ENCODE data around the gene TPM1.

Gene TPM1

DNA sequence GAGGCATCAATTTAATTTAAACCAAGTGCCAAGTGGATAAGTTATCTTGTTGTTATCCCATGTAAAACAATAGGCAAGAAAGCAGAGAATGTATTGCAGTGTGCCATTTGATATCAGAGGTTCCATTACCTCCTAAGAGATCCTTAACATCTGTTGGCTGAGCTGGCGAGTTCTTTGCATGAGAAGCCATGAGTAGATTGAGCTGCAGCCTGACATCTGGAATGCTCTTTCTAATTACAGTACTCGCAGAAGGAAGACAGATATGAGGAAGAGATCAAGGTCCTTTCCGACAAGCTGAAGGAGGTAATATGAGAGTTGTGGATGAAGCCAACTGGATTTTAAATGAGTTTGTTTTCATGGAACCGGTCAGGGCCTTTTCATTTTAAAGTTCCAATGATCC lies 19.4 kb downstream of the TPM1 start:
- TF ChIP-seq, protein P1, sequence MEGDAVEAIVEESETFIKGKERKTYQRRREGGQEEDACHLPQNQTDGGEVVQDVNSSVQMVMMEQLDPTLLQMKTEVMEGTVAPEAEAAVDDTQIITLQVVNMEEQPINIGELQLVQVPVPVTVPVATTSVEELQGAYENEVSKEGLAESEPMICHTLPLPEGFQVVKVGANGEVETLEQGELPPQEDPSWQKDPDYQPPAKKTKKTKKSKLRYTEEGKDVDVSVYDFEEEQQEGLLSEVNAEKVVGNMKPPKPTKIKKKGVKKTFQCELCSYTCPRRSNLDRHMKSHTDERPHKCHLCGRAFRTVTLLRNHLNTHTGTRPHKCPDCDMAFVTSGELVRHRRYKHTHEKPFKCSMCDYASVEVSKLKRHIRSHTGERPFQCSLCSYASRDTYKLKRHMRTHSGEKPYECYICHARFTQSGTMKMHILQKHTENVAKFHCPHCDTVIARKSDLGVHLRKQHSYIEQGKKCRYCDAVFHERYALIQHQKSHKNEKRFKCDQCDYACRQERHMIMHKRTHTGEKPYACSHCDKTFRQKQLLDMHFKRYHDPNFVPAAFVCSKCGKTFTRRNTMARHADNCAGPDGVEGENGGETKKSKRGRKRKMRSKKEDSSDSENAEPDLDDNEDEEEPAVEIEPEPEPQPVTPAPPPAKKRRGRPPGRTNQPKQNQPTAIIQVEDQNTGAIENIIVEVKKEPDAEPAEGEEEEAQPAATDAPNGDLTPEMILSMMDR (IDR thresholded peaks at IDR 0.05): no peak

DNA sequence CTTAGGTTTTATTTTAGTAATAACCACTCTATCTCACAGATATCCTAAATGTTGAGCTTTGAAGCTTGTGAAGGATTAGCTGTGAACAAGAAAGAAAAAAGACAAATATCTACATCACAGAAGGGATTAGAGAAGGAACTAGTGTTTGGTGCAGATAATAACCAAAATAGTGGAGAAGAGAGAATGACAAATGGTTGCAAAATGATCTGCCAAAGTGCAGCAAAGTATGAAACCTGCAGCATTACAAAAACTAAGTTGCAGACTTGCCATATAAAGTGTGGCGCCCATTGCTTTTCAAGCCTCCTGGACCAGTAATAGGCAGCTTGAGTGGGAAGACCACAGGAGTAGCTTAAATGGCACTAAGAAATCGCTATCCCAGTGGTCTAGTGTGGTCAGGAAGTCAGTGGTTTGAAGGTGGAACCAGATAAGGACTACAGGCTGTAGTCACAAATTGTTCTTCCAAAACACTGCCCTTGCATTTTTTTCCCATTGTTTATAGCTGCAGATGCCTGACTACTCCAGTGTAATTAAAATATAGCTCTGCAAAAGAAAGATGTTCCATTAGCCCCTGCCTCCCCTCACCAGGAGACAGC lies 20.7 kb downstream of the TPM1 start:
- TF ChIP-seq, protein P1 (IDR thresholded peaks at IDR 0.05): no peak

DNA sequence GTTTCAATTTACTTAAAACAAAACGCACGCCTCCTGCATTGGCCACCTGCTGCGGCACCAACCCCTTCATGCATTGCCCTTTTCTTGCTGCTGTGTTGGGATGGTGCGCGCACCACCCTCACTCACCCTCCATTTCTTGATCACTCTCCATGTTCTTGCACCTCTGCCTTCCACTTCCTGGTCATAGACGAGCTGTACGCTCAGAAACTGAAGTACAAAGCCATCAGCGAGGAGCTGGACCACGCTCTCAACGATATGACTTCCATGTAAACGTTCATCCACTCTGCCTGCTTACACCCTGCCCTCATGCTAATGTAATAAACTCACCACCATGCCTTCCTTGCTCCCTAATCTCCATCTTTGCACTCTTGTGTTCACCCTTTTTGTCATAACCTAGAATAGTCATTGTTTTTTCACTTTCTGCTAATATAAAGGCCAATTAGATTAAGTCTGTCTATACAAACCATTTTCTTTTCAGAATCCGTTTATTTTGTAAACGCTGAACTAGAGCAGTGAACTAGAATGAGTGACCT lies 21.4 kb downstream of the TPM1 start:
- TF ChIP-seq, protein P1 (IDR thresholded peaks at IDR 0.05): no peak

DNA sequence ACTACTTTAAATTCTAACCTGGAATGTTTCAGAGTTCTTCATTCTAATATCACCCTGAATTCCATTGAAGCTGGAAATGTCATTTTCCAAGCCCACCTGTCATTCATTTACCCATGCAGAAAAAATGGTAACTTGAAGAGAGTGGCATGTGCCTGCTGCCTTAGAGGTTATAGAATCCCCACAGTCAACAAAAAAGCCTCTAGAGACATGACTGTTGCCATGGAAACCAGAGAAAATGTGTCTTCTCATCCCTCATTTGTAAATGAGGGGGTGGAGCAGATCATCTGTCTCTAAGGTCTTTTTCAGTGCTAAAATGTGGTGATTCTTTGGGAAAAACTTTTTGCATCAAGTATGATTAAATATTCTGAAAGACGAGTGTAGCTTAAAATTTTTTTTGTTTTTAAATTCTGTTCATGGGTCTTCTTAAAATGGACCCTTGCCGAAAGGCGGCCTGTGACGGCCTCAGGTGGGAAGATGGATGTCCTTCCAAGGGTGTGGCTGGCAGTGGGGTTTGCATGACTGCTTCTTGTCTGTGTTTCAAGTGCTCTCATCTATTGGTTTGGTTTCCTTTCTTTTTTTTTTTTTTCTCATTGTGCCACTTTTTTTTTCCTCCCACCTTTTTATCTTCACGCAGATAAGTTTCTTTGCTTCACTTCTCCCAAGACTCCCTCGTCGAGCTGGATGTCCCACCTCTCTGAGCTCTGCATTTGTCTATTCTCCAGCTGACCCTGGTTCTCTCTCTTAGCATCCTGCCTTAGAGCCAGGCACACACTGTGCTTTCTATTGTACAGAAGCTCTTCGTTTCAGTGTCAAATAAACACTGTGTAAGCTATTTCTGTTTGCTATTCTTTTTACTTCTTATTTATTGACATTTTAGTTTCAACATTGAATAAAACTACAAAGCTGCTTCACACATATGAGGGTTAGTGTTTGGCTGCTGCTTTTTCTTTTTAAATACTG lies 23.0 kb downstream of the TPM1 start:
- TF ChIP-seq, protein P1 (IDR thresholded peaks at IDR 0.05): no peak

DNA sequence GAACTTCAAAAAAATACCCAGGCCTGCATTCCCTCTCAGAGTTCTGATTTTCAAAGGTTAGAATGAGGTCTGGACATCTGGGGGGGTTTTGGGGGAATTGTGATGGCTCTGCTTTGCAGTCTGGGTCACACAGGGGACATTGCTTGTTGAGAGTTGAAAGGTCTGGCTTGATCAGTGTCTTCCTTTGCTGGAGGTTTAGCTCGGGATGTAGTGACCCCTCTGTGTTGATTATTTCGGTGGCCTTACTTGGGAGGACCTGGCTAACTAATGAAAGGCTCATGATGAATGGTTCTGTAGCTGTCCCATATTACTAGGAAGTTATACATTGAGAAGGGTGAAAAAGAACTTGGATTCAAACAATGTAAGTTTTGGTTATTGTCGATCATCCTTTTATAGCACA lies 23.7 kb downstream of the TPM1 start:
- TF ChIP-seq, protein P1 (IDR thresholded peaks at IDR 0.05): no peak

DNA sequence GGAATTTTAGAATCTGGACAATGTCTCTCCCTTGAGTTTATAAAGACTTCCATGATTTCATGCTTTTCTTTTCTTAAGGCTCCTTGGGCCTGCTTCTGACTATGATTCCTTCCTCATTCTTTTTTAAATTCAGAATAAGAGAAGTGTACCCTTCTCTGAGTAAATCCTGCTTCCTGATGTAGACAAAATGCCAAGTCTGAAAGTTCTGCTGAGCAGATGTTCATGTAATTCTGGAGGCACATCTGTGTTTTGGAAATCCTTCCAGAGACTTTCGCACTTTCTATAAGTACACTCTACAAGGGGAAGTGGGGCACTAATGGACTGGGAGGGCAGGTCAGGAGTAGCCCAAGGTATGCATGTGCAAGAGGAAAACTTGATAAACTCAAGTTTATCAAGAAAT lies 24.8 kb downstream of the TPM1 start:
- TF ChIP-seq, protein P1 (IDR thresholded peaks at IDR 0.05): no peak

DNA sequence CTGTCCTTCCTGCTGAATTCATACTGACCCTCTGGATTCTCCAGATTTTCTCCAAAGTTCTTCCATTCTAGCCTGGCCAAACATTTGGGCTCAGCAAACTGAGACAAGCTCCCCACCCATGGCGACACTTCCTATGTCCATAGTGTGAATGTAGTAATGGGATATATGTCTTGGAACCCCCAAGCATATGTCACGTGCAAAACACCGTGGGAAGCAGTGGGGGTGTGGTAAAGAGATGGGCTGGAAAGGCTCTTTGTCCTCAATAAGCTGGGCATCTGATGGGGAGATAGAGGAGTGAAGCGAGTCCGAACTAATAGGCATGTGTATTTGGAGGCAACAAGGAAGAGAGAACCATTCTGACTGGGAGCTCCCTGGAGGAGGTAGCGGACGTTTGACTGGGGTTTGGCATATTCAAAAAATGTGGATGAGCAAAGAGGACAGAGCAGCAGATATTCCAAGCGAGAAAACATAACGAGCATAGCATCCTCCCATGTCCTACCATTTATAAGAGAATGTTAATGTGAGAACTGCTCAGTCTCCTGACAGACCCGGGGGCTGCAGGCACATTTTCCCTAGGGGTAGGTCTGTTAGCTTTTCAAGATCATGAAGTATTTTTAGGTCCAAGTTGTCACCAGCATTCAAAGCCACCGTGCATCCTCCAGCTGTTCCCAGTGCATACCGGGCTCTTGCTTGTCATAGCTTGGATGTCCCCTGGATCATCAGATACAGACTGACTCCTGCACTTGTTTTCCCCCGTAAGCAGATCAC lies 25.6 kb downstream of the TPM1 start:
- TF ChIP-seq, protein P1 (IDR thresholded peaks at IDR 0.05): no peak

All from LNCAP (cell line).